Posterior cingulate gyrus (tissue), 11 donors: ENCODE data around the gene NT5M.
"Not testable (repeated sequence)": the region's sequence is repeated elsewhere in the genome, so short reads cannot be mapped to it uniquely, and the experiment has no call there.

Experiments used
- DNase-seq, 10 donors: peaks; one replicate each; pipeline versions ENCODE4 v3.0.0 to v3.0.0-alpha.2; 2020 to 2021; ENCODE audit warnings: mixed read lengths in 3 of 10
- intact Hi-C: fragments of 100-400 bp; cut with DNase I; formaldehyde crosslinking; loops from one replicate; pipeline ENCODE4 v1.15.1; 2023

NT5M gene

DNA sequence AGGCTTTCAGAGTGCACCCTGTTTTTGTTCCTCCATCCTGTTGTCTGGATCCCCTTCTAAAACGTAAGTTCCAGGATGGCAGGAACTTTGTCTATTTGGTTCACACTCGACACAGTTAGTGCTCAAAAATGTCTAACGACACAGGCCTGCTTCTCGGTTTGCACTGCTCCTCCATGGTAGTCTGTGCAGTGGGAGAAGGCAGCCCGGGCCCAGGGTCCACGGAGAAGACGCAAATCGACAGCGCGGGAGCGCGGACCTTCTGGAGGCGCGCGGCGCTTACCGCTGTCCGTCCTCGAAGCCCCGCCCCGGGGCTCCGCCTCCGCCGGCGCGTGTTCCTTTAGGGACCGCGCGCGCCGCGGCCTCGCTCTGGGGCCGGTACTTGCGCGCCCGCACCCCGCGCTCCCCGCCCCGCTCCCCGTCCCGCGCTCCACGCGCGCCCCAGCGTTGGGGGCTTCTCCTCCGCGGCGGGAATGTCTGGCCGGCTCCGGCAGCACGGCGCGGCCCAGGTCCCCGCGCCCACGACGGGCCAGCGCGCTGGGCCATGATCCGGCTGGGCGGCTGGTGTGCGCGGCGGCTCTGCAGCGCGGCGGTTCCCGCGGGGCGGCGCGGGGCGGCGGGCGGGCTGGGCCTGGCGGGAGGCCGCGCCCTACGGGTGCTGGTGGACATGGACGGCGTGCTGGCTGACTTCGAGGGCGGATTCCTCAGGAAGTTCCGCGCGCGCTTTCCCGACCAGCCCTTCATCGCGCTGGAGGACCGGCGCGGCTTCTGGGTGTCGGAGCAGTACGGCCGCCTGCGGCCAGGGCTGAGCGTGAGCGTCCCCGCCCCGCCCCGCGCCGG lies at the start of gene NT5M:
Gene NT5M, plus strand, starts transcription at position 364 of the 837 bp plus-strand sequence. Its CDS starts 178 bp downstream, at position 542.
- intact Hi-C loops: no loop called here
- peak; percentile 61 to 97 (median 81) for DNase-seq

DNA sequence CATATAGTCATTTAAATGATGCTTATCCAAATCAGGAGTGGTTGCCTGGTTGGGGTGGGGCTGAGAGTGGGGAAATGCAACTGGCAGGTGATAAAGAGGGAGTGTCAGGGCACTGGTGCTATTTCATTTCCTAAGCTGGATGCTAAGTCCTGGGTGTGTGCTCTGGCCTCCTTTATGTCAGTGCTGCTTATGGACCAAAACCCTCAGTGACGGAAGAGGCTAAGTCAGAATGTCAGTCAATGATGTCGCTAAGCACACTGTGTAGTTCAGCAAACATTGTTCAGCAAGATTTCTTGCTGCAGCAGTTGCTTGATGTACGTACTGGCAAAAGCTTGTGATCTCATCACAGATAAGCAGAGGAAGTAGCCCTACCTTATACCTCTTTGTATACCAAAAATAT lies 49.8 kb upstream of the NT5M start:
- DNase-seq: no peak
- intact Hi-C loops: no loop called here

DNA sequence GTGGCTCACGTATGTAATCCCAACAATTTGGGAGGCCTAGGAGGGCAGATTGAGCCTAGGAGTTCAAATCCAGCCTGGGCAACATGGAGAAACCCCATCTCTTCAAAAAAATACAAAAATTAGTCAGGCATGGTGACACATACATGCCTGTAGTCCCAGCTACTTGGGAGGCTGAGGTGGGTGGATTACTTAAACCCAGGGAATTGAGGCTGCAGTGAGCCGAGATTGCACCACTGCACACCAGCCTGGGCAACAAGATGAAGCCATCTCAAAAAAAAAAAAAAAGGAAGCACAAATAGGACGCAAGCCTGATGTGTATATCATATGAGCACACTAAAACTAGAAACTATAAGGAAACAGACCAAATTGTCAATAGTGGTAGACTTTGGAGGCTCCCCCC lies 49.1 kb upstream of the NT5M start:
- no peak for DNase-seq
- intact Hi-C loops: no loop called here

DNA sequence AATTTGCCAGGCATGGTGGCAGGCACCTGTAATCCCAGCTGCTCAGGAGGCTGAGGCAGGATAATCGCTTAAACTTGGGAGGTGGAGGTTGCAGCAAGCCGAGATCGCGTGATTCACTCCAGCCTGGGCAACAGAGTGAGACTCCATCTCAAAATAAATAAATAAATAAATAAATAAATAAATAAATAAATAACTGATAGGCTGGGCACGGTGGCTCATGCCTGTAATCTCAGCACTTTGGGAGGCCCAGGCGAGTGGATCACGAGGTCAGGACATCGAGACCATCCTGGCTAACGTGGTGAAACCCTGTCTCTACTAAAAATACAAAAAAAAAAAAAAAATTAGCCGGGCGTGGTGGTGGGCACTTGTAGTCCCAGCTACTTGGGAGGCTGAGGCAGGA lies 47.5 kb upstream of the NT5M start:
- intact Hi-C loops: not testable (repeated sequence)

DNA sequence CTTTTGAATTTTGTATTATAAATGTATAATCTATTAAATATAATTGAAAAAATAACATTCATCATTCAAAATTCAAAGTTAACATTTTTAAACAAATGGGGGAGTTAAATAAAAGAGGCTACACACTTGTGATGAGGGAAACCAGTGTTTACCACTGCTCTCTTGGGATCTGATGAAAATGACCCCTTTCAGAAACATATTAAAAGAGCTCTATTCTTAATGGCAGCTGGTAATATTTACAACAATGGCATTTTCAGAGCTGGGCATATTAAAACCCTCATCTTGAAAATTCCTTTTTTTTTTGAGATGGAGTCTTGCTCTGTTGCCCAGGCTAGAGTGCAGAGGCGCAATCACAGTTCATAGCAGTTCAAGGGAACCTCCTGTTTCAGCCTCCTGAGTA lies 46.9 kb upstream of the NT5M start:
- intact Hi-C loops: no loop called here
- DNase-seq: no peak

More for the DNA sequence above, 47.5 kb upstream of the NT5M start:
- DNase-seq: not testable (repeated sequence)

DNA sequence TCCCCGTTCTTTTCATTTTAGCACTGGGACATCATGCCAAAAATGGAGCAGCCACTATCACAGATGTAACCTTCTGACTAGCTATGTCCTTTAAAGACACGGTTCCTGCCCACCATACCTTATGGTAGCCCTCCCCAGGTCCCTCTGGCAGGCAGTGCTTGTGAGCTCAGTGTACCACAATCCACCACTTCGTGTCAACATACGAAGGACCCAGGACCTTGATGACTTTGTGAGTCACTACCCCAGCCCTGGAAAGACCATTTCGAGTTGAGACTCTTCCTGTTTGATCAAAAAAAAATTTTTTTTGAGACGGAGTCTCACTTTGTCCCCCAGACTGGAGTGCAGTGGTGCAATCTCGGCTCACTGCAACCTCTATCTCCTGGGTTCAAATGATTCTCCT lies 45.2 kb upstream of the NT5M start:
- no peak for DNase-seq
- intact Hi-C loops: no loop called here

DNA sequence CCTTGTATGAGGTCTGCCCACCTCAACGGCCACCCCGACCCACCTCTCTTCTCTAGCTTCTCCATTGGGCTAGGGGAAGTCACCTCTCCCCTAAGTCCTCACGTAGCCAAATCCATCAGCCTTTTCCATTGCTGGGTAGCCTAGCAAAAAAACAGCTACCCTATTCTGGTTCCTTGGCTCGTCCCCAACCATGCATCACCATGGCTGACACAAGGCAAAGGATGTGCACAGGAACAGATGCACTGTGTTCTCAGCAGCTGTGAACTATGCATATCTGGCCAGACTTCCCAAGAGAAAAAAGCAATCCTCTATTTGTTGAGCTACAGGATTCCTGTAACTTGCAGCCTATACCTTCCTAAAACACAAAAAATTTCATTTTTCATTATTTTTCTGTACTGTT lies 44.2 kb upstream of the NT5M start:
- intact Hi-C loops: no loop called here
- peak; percentile 38 to 93 (median 65) for DNase-seq

DNA sequence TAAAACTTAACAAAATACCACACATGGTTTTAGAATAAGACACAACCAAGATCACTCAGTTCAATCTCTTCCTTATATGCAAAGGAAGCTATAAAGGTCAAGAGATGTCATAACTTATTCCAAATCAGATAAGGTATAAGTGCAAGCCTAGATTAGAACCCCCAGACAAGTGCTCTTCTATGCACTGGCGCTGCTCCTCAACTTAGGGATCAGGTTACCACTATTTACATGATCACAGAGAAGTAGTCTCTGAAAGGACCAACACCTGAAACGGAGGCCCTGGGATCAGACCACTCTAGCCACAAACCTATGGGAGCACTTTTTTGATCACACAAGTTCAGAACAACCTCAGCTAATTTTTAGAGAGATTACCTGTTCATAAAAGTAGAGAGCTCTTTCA lies 38.7 kb upstream of the NT5M start:
- no peak for DNase-seq
- intact Hi-C loops: no loop called here

DNA sequence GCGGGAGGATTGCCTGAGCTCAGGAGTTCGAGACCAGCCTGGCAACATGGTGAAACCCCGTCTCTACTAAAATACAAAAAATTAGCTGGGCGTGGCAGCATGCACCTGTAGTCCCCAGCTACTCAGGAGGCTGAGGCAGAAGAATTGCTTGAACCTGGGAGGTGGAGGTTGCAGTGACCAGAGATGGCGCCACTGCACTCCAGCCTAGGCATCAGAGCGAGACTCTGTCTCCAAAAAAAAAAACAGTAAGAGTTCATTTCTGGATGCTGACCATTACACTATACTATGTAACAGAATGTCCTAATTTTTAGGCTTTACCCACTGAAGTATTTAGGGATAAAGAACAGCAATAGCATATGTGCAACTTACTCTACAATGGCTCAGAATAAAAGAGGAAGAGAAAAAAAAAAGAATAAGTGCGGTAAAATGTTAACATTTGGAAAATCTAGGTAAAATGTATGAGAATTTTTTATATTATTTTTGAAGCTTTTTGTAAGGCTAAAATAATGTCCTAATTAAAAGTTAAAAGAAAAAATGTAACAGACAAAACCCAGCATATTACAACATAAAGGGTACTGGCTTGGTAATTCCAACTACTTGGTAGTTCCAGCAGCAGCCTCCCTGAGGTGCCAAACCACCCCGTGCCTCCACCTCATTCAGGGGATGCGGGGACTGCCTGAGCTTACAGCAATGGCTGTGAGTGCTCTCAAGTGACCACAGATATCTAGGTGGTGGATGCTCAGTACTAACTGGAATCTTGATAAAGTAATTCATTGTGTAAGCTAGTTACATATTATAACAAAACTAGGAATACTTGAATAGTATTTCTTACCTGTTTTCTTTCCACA lies 33.0 kb upstream of the NT5M start:
- intact Hi-C loops: no loop called here
- DNase-seq: no peak

DNA sequence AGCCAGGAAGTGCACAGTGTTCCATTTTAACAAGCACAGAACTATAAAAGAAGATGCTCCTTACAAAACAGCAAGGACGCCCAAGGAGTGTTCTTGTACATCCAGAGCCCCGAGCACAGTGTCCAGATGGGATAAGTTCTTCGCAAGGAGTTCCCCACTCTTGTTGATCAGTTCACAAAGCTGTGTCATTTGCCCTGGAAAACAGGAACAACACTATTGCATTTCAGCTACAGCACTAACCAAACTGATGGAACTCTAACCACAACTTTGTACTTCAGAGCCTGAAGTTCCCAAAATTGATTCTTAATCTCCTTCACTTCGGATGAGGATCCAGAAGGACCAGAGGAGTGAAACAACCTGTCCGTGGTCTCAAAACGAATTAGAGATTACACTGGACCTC lies 27.2 kb upstream of the NT5M start:
- DNase-seq: no peak
- intact Hi-C loops: no loop called here

DNA sequence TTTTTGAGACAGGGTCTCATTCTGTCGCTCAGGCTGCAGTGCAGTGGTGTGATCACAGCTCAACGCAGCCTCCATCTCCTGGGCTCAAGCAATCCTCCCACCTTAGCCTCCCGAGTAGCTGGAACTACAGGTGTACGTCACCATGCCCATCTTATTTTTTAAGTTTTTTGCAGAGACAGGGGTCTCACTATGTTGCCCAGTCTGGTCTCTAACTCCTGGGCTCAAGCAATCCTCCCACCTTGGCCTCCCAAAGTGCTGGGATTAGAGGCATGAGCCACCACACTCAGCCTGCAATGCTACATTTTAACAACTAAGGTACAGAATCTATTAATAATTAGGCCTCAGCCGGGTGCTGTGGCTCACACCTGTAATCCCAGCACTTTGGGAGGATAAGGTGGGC lies 25.7 kb upstream of the NT5M start:
- intact Hi-C loops, DNase-seq: not testable (repeated sequence)

DNA sequence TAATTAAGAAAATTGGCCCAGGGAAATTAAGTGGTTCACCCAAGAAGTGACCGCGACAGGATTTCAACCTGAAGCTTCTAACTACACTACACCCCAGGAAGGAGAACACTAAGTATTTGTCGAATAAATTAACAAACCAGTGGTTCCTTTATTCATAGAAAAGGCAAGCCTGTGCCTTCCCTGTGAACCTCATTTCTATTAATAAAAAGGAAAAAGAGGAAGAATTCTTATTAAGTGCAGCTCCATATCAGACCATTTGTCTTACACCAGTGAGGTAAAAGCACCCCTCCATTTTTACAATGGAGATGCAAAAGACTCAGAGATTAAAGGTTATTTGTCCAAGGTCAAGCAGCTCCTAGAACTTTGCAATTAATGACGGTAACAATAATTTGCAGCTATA lies 23.9 kb upstream of the NT5M start:
- no peak for DNase-seq
- intact Hi-C loops: no loop called here

DNA sequence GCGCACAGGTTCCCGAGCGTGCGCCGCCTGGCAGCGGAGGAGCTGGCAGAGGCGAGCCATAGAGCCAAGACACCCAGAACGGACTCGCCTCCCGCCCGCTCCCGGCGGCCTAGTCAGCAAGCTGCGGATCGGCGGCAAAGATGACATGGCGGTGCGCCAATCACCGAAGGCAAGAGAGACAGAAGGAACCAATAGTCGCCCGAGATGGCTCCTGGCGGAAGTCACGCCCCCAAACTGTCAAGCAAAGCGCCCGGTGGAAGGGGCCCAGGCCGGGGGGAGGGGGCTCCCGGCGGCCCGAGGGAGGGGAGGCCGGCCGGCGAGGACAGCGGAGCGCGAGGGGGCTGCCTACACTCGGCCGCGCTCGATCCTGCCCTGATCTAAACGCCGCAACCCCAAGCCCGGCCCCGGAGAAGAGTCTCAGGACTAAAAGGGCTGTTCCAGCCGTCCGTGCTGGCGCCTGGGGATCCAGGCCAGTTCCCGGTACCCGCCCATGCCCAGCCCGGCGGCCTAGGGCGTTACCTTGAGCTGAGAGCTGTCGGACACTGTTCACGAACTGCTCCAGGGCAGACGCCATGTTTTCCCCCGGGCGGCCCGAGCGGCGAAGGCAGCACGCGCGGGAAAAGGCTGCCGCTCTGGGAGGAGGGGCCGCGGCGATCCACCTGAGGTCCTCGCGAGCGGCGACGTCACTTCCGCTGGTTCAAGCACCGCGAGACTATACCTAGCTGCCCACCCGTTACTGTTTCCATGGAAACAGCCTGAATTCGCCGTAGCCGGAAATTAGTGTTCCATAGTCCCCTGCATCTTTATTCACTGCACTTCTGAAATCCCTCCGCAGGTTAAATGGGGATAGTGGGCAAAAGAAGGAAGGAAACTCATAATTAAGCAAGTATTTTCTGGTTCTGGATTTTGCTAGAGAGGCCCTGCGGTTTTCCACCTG lies 22.3 kb upstream of the NT5M start, which contains the start of gene COPS3:
Gene COPS3, minus strand, starts transcription at position 634 of the 937 bp plus-strand sequence. Its CDS starts 60 bp downstream, at position 574.
- intact Hi-C loops: loop anchor here (2.0 kb wide), 2 partner anchors 44 to 74 kb away; partner anchors contain the start of genes FLCN and PLD6
- DNase-seq: peak; percentile 98 to 100 (median 99)

DNA sequence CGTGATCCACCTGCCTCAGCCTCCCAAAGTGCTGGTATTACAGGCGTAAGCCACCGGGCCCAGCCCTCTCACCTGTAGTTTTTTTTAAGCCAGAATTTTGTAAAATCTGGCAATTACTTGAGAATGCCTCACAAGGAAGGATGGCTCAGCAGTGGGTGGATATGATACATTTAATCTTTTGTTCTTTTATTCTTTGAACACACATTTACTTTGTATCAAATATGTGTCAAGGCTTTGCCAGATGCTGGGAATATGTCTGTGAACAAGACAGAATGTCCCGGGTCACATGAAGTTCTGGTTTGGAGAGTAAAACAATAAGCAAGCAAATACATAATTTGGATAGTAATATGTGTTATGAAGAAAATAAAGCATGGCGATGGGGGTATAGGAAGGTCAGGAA lies 17.2 kb upstream of the NT5M start:
- intact Hi-C loops: no loop called here
- no peak for DNase-seq

DNA sequence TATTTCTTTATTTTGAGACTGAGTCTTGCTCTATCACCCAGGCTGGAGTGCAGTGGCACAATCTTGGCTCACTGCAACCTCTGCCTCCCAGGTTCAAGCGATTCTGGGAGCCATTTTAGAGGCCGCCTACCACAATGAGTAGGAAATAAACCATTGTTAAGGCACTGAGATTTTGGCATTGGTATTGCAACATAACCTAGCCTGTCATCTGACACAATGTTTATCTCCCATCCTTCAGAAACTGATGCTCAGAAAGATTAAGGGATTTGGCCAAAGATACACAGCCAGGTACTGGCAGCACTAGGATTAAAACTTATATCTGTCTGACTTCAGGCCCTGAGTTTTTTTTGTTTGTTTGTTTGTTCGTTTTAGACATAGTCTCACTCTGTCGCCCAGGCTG lies 14.1 kb upstream of the NT5M start:
- intact Hi-C loops: no loop called here
- no peak for DNase-seq

DNA sequence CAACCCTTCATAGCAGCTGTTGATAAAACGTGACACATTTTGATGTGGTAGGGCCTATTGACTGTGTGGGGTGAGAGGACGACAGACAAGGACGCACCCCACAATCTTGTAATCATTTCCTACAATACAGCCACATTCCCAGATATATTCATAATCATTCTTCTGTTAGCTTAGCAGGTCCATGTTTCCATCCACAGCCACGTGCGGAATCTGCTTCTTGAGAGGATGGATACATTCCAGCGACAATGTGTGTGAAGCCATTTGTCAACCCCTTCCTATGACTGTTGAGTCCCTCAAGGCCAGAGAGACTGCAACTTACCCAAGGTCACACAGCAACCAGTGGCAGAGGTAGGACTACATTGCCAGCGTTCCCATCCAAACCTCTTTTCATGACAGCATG lies 13.5 kb upstream of the NT5M start:
- no peak for DNase-seq
- intact Hi-C loops: no loop called here

DNA sequence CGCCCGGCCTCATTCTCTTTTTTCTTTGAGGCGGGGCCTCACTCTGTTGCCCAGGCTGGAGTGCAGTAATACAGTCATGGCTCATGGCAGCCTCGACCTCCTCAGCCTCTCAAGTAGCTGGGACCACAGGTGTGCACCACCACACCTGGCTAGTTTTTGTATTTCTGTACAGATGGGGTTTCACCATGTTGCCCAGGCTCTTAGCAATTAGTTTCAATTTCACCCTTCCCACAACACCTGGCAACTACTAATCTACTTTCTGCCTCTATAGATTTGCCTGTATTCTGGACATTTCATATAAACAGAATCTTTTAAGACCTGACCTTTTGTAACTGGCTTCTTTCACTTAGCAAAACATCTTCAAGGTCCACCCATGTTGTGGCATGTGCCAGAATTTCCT lies 8.0 kb upstream of the NT5M start:
- intact Hi-C loops: no loop called here
- DNase-seq: no peak

DNA sequence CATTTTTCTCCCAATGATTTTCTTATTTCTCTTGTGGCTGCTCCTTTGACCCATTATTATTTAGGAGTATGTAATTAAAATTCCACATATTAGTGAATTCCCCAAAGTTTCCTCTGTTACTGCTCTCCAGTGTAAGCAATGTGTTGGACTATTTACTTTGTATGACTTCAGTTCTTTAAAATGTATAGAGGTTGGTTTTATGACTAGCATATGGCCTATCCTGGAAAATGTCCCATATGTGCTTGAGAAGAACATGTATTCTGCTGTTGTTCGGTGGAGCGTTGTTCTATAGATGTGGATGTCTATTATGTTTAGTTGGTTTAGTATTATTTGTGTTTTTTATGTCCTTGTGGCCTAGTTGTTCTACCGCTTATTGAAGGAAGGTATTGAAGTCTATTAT lies 6.0 kb upstream of the NT5M start:
- DNase-seq: no peak
- intact Hi-C loops: no loop called here

DNA sequence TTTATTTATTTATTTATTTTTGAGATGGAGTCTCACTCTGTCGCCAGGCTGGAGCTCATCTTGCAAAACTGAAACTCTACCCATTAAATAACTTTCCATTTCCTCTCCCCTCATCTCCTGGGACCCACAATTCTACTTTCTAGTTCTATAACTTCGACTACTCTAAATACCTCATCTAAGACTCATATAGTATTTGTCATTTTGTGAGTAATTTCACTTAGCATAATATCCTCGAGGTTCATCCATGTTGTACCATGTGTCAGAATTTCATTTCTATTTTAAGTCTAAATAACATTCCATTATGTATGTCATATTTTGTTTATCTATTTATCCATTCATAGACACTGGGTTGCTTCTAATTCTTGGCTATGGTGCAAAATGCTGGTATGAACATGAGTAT lies 5.1 kb upstream of the NT5M start:
- intact Hi-C loops: no loop called here
- DNase-seq: no peak
